ENCODE data around the gene CCDC86.

Gene CCDC86

DNA sequence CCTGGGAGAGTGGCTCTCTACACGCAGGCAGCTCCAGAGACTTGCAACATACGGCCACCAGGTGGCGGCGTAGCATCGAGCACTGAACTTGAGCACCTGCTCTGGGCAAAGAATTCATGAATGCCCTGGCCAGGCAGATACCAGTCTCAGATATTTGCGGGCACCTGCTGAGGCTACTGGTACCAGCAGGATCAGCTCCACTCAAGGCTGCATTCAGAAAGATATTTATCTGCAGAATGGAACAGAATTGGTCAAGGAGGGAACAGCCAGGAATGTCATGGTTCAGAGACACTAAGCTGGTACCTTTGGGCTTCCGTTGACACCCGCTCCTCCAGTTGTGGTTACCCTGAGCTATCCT, 10.8 kb upstream of the CCDC86 start:
- H3K4me3 ChIP-seq (ENCODE audit: low read depth, low read length), result no peak overlapping the region

DNA sequence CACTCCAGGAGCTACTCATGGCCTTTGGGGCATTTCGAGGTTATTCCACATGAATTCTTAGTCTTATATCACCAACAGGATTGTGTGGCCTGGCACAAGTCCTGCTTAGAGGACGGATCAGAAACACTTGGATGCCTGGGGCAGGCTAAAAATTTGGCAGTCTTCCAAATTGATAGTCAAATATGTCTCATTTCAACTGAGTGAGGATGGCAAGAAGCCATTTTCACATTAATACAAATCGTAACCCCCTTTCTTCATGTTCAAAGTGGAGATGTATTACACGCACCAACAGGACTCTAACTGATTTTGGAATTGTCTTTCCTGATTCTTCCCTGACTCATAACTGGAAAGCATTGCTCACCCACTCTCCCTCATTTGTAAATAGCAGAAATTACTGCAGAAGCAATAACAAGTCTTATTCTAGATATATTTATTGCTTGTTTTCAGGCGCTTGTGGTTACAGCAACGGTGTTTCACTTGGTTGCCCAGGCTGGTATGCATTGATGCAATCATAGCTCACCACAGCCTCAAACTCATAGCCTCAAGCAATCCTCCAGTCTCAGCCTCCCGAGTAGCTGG, 10.3 kb upstream of the CCDC86 start:
- H3K4me3 ChIP-seq (ENCODE audit: low read depth, low read length), result no peak overlapping the region

DNA sequence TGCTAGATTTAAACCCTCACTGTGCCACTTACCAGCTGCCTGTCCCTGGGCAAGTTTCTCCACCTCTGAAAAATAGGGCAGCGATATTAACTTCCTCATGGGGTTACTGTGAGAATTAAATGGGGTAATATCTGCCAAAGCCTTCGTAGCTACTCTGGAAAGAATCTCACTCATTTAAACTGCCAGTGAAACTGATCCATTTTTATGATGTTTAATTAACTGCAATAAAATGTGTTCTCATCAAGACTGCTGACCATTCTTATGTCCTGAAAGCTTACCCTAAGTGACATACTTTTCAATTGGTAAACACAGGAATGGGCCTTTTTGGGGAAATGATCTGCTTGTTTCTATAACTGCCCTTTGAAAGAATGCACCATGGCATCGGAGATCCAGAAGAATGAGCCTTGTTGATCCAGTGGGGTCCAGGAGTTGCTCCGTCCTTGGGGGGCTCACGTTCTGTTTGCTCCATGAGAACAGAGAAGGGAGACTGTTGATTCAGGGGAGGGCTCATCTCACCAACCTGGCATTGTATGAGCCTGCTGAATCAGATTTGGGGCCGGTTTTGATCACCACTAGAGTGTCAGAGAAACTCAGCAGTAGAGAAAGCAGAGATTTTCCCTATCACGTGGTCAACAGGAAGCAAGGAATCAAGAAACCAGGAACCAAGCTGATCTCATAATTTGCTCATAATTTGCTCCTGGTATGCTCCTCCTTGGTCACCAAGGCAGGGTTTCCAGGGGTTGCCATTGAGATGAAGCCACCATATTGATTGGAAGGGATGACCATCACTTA, 7.0 kb upstream of the CCDC86 start:
- no peak overlapping the region for H3K4me3 ChIP-seq (ENCODE audit: low read depth, low read length)

DNA sequence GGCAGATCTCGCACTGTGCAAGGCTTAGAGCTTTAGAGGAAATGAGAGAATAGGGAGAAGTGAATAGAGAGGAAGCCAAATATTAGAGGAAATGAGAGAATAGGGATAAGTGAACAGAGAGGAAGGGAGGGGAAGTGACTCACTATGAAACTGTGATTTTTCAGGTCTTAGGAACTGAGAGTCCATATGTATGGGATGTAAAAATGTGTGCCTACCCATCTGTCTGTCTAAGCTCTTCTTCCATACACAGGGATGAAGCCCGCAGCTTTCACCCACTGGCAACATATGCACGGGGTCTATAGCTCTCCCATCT, 6.4 kb upstream of the CCDC86 start:
- no peak overlapping the region for H3K4me3 ChIP-seq (ENCODE audit: low read depth, low read length)

DNA sequence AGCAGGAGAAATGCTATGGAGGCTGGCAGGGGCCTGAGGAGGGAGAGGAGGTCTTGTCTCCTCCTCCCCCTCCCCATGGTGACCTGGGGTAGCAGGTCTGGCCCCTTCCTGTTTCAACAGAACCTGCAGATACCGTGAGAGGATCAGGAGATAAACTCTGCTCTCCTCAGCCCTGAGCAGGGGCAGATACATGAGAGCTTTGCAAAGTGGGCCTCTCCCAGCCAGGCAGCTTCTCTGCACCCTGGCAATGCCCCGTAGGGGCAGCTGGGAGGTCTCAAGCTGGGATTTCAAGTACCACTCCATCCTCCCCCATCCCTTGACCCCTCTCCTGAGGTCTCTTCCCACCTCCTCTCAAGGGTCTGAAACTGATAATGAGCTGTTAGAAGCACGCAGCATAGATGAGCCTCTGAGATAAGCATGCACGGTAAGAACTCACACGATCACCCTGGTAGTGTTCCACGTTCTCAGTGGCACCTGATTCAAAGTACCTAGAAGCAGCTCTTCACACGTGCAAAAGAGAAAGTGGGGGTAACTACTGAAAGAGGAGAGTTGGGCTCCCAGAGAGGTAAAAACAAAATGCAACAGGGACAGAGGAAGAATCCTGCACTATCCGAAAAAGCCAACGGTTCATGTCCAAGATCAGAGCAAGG, 4.9 kb upstream of the CCDC86 start:
- H3K4me3 ChIP-seq (ENCODE audit: low read depth, low read length), result no peak overlapping the region

DNA sequence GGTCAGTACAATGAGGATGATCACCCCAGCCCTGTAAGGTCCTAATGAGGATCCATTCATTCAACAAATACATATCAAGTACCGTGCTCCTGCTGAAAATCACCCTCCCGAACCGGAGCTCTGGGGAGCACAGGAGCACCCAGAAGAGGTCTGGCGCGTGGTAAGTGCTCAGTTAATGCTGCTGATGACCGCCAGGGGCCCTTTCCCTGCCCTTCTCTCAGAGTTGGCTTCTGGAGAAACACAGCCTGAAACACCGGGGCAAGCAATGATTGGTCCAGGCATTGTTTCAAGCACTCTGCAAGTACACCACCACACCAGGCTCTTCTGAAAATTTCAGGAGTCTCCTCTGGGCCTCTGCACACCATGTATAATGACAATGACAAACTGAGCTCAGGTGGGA, 3.8 kb upstream of the CCDC86 start:
- H3K4me3 ChIP-seq (ENCODE audit: low read depth, low read length), result no peak overlapping the region

DNA sequence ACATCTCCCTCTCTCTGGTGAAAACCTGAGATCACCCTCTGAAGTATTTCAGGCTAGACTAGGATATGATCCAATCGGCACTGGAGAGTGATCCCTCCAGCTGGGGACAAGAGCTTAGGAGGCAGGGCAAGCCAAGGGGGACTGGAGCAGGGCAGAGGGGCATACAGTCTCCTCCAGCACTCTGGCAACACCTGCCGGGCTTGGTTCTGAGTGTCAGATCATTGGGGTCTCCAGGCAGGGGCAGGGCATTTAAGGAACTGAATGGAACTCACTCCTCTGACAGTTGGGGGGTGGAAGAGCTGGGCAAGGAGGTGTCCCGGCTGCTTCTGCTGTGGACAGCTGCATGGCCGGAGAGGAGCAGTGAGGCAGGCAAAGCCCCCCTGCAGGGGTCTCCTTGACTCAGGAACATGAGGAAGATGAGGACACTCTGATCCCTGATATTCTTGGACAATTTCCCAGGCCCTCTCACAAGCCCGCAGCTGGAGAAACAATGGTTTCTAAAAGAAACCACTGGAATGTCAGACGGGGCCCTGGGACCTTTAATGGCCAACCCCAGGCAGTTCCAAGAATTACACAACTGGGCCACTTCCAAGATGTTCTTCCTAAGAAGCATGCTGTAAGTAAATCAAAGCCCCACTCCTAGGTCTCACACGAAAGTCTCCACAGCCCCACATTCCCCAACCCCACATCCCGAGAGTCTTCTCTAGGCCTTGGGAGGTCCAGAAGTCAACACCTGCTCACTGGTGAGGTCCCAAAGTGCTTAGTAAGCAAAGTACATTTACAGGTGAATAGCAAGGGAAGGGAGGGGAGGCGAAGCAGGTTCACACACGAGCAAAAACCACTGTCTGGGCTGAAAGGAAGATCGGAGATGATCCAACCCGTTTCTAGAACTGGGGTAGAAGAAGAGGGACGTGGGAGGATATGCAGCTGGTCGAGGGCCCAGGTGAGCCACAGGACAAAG, 1.2 kb upstream of the CCDC86 start:
- H3K4me3 ChIP-seq (ENCODE audit: low read depth, low read length), result no peak overlapping the region

DNA sequence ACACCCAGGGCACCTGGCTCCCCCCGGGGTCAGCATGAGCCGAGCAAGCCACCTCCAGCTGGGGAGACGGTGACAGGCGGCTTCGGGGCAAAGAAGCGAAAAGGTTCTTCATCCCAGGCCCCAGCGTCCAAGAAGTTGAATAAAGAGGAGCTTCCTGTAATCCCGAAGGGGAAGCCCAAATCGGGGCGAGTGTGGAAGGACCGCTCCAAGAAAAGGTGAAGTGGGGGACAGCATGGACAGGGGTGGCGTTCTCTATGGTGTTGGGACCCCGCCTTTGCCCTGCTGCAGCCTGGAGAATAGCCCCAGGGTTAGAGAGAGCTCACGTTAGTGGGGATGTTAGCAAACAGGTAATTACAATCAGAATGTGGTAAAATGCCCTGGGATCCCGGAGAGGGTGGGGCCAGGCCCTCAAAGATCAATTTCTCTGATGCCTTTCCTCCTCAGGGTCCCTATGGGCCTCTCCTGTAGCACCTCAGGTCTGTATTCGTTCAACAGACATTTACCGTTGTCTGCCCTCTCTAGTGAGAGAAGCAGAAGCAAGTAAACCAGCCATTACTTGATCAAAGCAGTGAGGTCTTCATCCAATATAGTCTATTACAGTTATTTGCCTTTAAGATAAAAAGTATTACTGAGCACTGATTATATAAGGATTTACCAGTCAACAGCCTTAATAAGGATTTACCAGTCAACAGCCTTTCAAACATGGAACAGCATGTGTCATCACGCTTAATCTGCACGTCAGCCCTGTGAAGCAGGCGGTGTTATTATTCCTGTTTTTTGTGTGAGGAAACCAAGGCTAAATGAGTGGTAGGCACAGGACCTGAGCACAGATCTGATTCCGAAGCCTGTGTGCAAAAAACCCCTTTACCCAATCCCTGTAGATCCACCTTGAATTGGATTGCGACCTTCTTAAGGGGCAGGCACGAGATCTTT, 1.0 kb downstream of the CCDC86 start:
- H3K4me3 ChIP-seq (ENCODE audit: low read depth, low read length), result peak overlapping the region; percentile 86

DNA sequence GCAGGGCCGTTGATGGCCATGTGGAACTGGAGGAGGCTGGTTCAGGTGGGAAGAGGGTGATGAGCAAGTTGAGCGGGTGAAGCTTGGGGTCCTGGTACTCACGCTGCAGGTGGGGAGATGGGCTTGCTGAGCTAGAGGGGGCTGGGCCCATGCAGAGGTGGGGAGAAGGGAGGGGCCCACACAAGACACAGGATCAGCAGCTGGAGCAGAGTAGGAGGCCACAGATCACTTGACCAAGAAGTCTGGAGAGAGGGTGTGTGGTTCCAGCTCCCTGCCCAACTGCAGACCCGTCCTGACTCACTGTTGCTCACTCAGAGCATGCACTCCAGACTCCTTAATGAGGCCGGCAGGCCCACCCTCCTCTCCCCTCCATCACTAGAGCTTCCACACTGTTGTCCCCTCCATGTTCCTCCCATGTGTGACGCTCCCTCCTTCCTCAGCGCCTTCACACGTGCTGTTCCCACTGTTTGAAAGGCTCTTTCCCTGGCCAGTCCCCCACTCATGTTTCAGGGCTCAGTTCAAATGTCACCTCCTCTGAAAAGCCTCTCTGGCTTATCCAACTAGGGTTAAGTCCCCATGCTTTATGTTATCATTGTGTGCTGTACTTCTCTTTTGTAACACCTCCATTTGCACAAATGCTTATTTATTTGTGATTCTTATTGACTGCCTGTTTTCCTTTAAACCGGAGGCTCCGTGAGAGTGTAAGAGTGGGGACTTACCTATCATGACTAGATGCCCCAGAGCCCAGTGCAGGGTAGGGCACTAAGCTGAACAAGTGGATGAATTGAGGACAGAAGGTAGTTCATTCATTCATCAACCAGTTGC, 2.3 kb downstream of the CCDC86 start:
- no peak overlapping the region for H3K4me3 ChIP-seq (ENCODE audit: low read depth, low read length)

DNA sequence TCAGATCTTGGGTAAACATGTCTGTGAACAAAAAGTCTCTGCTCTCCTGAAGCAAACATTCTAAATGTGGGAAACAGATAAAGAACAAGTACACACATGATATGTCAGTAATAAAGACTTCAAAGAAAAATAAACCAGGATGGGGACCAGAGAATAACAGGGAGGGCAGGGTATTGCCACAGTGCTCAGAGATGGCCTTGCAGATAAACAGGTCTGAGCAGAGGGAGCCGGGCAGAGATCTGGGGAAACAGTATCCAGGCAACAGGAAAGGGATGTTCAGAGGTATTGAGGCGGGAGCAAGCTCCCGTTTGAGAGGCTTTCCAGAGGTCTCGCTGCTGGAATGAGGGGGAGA, 2.9 kb downstream of the CCDC86 start:
- no peak overlapping the region for H3K4me3 ChIP-seq (ENCODE audit: low read depth, low read length)

DNA sequence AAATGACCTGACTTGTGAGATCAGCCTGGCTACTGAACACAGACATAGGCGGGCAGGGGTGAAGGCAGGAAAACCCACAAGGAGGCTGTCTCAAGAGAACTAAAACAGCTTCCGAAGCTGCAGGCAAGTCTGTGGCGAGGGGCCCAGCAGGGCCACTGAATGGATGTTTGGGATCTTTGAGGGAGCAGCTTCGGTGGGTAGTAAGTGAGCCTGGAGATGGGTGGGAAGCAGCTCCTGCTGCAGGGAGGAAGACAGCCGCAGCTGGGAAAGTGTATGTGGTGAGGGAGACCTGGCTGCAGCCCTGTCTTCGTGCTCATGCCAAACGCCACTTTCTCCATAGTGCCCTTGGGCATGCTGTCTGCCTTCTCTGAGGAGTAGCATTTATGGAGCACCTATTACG, 3.4 kb downstream of the CCDC86 start:
- no peak overlapping the region for H3K4me3 ChIP-seq (ENCODE audit: low read depth, low read length)

DNA sequence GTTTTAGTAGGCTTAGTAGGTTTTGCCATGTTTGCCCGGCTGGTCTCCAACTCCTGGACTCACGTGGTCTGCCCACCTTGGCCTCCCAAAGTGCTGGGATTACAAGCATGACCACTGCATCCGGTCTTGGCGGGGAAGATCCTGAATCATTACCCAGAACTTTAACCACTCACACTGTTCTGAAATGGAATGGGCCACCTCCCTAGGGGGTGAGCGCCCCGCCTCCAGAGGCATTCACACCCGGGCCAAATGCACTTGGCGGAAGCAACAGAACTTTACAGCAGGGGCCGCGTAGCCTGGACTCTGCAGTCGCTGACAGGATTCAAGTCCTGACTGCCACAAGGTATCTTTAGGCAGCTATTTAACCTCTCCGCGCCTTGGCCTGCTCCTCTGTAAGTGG, 5.4 kb downstream of the CCDC86 start:
- no peak overlapping the region for H3K4me3 ChIP-seq (ENCODE audit: low read depth, low read length)

DNA sequence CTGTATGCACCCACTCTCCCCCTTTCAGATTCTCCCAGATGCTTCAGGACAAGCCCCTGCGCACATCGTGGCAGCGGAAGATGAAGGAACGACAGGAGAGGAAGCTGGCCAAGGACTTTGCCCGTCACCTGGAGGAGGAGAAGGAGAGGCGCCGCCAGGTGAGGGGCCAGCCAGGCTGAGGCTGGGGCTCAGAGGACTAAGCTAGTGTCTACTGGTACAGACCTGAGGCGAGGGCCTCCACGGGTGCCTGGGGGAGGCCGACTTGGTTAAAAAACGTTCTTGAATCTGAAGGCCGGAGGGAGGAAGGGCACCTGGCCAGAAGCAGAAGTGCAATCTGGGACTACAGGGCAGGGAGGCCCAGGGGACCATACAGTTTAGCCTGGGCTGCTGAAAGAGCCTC, 6.0 kb downstream of the CCDC86 start:
- H3K4me3 ChIP-seq (ENCODE audit: low read depth, low read length), result no peak overlapping the region

DNA sequence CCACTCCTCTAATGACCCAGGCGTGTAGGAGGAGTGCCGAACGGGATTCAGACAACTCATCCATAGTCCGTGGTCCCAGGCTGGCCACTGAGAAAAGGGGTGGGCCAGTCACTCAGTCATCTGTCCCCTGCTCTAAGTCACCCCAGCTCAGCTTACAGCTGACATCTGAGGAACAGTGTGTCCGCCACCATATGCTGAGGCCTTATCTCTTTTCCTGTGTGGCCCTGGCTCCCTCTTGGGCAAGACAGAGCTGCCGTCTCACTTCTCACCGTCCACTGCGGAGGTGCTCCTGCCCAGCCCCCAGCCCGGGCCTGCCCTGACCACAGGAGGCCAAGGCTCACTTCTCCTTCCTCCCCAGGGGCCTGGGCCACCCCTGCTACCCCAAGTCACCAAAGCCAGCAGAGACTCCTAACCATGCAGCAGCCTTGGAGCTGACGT, 6.8 kb downstream of the CCDC86 start:
- H3K4me3 ChIP-seq (ENCODE audit: low read depth, low read length), result no peak overlapping the region

DNA sequence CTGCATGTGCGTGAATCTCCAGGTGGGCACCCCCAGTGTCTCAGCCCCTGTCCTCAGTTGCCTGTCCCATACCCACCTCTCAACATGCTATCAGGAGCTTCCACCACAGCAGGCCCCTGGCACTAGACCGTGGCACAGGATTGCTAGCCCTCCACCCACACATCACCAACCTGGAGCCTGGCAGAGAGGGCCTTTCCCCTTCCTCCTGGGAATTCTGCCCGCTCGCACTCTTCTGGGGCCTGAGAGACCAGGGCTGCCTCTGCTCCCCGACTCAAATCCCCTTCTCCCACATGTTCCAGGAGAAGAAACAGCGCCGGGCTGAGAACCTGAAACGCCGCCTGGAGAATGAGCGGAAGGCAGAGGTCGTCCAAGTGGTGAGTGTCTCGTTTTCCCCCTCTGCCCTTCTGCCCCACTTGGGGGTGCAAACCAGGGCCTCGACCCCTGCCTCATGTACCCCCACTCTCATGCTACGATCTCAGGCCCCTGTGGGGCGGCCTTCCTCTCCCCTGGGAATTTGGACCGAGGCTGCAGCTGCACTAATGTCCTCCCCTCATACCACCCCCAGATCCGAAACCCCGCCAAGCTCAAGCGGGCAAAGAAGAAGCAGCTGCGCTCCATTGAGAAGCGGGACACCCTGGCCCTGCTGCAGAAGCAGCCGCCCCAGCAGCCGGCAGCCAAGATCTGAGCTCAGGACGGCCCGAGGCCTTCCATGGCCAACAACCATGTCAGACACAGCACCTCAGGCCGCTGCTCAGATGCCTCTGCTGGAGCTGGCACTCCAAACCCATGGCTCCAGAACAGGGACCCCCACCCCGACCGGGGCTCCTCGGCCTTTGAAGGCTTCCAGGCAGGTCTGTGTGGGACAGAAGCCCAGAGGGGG, 8.0 kb downstream of the CCDC86 start:
- no peak overlapping the region for H3K4me3 ChIP-seq (ENCODE audit: low read depth, low read length)

DNA sequence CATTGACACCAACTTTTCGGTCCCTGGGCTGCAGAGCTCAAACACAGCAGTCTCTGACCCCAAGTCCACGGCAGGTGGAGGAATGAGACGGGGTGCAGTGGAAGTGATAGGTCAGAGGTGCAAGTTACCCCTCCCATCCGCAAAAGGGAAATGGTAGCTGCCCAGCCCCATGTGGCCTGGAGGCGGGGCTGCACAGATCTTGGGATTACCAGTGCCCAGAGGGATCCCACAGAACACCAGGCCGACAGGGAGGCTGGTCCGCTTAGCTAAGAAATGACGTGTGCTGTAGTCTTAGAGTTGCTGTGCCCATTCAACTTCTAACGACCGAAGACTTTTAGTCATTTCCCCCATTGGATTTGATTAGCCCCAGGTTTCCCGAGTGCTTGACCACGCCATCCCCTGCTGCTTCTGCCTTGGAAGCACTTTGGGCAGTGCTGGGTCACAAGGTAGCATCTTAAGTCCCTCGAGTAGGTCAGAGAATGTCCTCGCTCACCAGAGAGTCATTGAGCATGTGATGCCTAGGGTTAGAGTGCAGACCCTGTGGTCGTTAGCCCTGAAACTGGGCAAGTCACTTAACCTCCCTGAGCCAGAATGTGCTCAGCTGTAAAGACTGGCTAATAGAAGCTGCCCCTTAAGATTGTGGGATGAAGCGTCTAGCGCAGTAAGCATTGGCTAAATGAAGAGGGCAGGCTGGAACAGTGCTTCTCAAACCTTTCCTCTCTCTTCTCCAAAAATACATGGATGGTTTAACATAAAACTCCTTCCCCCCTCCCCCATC, 9.6 kb downstream of the CCDC86 start:
- no peak overlapping the region for H3K4me3 ChIP-seq (ENCODE audit: low read depth, low read length)

DNA sequence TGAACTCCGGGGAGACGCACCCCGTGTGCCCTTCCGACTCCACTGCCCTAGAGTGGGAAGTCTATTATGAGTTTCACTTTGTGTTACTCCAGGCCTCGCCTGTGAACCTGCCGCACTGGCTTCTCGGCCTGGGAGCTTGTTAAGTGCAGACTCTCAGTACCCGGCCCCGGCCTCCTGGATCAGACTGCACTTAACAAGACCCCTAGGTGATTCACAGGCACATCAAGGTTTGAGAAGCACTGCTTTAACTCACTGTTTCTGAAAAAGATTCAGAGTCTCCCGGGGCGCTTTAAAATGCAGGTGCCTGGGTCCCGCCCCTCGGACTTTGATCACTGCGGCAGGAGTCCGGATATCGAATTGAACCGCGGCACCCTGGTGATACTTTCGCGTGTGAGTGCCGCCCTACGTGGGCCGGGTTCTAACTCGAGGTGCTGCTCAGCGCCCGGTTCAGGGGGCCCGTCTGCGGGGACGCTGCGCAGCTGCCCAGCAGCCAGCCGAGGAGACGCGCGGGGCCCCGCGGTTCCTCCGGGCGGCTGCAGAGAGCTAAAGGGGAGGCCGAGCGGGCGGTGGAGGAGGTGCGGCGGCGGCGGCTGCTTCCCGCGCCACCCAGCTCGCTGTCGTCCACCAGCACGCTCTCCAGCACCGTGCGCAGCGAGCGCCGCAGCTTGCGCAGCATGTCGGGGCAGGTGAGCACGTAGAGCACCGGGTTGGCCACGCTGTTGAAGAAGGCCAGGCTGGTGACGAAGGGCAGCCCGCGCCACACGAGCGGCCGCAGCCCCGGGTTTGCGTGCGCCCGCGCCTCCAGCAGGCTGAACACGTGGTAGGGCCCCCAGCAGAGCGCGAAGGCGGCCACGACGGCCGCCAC, 10.4 kb downstream of the CCDC86 start:
- H3K4me3 ChIP-seq (ENCODE audit: low read depth, low read length), result no peak overlapping the region

Measured in iPS-11a (cell line).